HT-29 (cell line): Measurements from ENCODE around the gene BBLN. TPM values are rescaled to one million over a fixed set of nuclear protein-coding genes. Genes with fewer than 3 reads are reported as not detected.

Experiments
- DNase-seq: peaks from one replicate; pipeline ENCODE4 v3.0.0-alpha.2; 2015; ENCODE audit warnings: low spot score
- total RNA-seq: library from RNA; depleted of rRNA; stranded (reverse); fragments of >200 nt; shearing (Covaris generic); gene quantifications from 2 replicates; pipeline ENCODE4 v1.2.3, GENCODE V29; 2014

The BBLN gene
- total RNA-seq, 1 experiment from 2014 or later, result 439 TPM

- DNase-seq, result no peak
These were observed 15.6 kb upstream of the BBLN start for GRCh38 chr9:128144239-128145181.

- peak; percentile 81 for DNase-seq
These were observed 14.5 kb upstream of the BBLN start for GRCh38 chr9:128145536-128145935.

GRCh38 chr9:128145951-128146351 lies 14.1 kb upstream of the BBLN start:
- no peak for DNase-seq

GRCh38 chr9:128146591-128147120 lies 13.4 kb upstream of the BBLN start:
- no peak for DNase-seq

- DNase-seq, result no peak
These were observed 11.5 kb upstream of the BBLN start for GRCh38 chr9:128148509-128149000.

- DNase-seq, result peak; percentile 96
These were observed 10.9 kb upstream of the BBLN start, which contains the start of gene LCN2 for GRCh38 chr9:128149001-128149701. LCN2 (plus strand) TSS chr9:128149453; CDS start chr9:128149526, 73 bp downstream.

GRCh38 chr9:128149951-128150593 lies 10.0 kb upstream of the BBLN start:
- DNase-seq, result no peak

- DNase-seq, result peak; percentile 87
These were observed 9.3 kb upstream of the BBLN start for GRCh38 chr9:128150594-128151308.

- DNase-seq, result no peak
These were observed 8.5 kb upstream of the BBLN start for GRCh38 chr9:128151309-128152132.

GRCh38 chr9:128152133-128153059 lies 7.7 kb upstream of the BBLN start:
- DNase-seq, result no peak

GRCh38 chr9:128153060-128153946 lies 6.8 kb upstream of the BBLN start:
- no peak for DNase-seq

GRCh38 chr9:128153947-128154695 lies 5.9 kb upstream of the BBLN start:
- no peak for DNase-seq

GRCh38 chr9:128155736-128156500 lies 4.1 kb upstream of the BBLN start:
- no peak for DNase-seq

- no peak for DNase-seq
These were observed 612 bp upstream of the BBLN start for GRCh38 chr9:128159522-128159783.

GRCh38 chr9:128160603-128160987 lies 530 bp downstream of the BBLN start:
- no peak for DNase-seq

GRCh38 chr9:128161215-128161902 lies 1.3 kb downstream of the BBLN start:
- no peak for DNase-seq
